Measurements from ENCODE around the gene DNAJC3. TPM values are rescaled to one million over a fixed set of nuclear protein-coding genes. Genes with fewer than 3 reads are reported as not detected.
"Not testable (repeated sequence)": the region's sequence is repeated elsewhere in the genome, so short reads cannot be mapped to it uniquely, and the experiment has no call there.

The DNAJC3 gene
- total RNA-seq, 4 donors from 2014 or later = 27.8 to 40.6 (median 34.6) TPM

DNA sequence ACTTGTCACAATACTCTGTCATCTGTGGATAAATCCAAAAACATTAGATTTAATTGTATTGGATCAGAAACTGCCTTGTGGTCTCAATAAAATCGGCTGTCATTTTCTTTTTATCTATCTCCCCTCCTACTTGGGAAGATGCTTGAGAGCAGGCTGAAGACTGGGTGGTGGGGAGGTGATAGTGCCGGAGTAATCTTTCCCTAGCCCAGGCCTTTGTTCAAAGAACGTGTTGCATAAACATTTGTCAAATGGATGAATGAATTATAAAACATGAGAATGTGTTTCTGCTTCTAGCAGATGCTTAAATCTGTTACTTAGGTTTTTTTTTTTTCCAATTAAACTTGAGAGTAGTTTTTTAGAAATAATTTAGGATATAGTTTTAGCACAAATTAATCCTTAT, 49.9 kb downstream of the DNAJC3 start:
- intact Hi-C loops (cut with DNase I) = no loop called here
- DNase-seq = no peak
- no peak overlapping the region for H3K4me3 ChIP-seq
- peaks cover 0 to 30% (median 4%) of the 10 kb centered on the region in 3 donors for H3K36me3 ChIP-seq
- 69 to 71% methylated on average over 3 of the region's 3 CpGs for WGBS, 2 donors
- no peaks in the 10 kb centered on the region for H3K4me1 ChIP-seq
- no peak for TF ChIP-seq POLR2A (IDR thresholded peaks at IDR 0.05)
- TF ChIP-seq, protein P1, sequence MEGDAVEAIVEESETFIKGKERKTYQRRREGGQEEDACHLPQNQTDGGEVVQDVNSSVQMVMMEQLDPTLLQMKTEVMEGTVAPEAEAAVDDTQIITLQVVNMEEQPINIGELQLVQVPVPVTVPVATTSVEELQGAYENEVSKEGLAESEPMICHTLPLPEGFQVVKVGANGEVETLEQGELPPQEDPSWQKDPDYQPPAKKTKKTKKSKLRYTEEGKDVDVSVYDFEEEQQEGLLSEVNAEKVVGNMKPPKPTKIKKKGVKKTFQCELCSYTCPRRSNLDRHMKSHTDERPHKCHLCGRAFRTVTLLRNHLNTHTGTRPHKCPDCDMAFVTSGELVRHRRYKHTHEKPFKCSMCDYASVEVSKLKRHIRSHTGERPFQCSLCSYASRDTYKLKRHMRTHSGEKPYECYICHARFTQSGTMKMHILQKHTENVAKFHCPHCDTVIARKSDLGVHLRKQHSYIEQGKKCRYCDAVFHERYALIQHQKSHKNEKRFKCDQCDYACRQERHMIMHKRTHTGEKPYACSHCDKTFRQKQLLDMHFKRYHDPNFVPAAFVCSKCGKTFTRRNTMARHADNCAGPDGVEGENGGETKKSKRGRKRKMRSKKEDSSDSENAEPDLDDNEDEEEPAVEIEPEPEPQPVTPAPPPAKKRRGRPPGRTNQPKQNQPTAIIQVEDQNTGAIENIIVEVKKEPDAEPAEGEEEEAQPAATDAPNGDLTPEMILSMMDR (IDR thresholded peaks at IDR 0.05) = no peak
- H3K27ac ChIP-seq = no peak overlapping the region
- no peaks in the 10 kb centered on the region for H3K27me3 ChIP-seq
- H3K9me3 ChIP-seq = no peaks in the 10 kb centered on the region

DNA sequence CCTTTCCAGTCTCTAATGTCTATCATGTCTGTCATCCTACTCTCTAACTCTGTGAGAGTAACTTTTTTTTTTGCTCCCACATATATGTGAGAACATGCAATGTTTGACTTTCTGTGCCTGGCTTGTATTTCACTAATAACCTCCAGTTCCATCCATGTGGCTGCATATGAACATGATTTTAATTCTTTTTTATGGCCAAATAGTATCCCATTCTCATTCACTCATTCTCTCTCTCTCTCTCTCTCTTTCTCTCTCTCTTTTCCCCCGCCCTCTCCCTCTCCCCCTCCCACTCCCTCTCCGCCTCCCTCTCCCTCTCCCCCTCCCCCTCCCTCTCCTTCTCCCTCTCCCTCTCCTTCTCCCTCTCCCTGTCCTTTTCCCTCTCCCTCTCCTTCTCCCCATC, 52.0 kb downstream of the DNAJC3 start:
- WGBS, 2 donors = 80 to 81% methylated on average over 1 to 2 of the region's 2 CpGs
- no peak for DNase-seq
- H3K4me3 ChIP-seq = no peak overlapping the region
- H3K4me1 ChIP-seq = no peaks in the 10 kb centered on the region
- H3K36me3 ChIP-seq = peaks cover 0 to 34% (median 4%) of the 10 kb centered on the region in 3 donors
- H3K27me3 ChIP-seq = no peaks in the 10 kb centered on the region
- TF ChIP-seq POLR2A (IDR thresholded peaks at IDR 0.05) = no peak
- TF ChIP-seq, protein P1 (IDR thresholded peaks at IDR 0.05) = no peak
- H3K27ac ChIP-seq = no peak overlapping the region
- peaks cover 0 to 4% (median under 1%) of the 10 kb centered on the region in 3 donors for H3K9me3 ChIP-seq
- intact Hi-C loops (cut with DNase I) = no loop called here

DNA sequence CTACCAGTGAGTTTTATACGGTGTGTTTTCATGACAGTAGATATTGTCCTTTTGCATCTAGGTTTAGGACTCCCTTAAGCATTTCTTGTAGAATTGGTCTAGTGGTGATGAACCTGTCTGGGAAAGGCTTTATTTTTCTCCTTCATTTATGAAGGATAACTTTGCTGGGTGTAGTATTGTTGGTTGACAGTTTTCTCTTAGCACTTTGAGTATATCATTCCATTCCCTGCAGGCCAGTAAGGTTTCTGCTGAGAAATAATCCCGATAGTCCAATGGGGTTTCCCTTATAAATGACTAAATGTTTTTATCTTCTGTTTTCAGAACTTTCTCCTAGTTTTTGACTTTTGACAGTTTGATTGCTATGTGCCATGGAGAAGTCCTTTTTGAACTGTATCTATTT, 57.2 kb downstream of the DNAJC3 start:
- no peaks in the 10 kb centered on the region for H3K4me1 ChIP-seq
- no peak for DNase-seq
- WGBS, 2 donors = 88 to 95% methylated on average over 2 of the region's 2 CpGs
- H3K27me3 ChIP-seq = no peaks in the 10 kb centered on the region
- no peak overlapping the region for H3K4me3 ChIP-seq
- TF ChIP-seq, protein P1 (IDR thresholded peaks at IDR 0.05) = no peak
- no peak for TF ChIP-seq POLR2A (IDR thresholded peaks at IDR 0.05)
- H3K27ac ChIP-seq = no peak overlapping the region
- peaks cover 0 to 10% (median 7%) of the 10 kb centered on the region in 3 donors for H3K9me3 ChIP-seq
- intact Hi-C loops (cut with DNase I) = no loop called here
- peaks cover 0 to 14% (median 0%) of the 10 kb centered on the region in 3 donors for H3K36me3 ChIP-seq

DNA sequence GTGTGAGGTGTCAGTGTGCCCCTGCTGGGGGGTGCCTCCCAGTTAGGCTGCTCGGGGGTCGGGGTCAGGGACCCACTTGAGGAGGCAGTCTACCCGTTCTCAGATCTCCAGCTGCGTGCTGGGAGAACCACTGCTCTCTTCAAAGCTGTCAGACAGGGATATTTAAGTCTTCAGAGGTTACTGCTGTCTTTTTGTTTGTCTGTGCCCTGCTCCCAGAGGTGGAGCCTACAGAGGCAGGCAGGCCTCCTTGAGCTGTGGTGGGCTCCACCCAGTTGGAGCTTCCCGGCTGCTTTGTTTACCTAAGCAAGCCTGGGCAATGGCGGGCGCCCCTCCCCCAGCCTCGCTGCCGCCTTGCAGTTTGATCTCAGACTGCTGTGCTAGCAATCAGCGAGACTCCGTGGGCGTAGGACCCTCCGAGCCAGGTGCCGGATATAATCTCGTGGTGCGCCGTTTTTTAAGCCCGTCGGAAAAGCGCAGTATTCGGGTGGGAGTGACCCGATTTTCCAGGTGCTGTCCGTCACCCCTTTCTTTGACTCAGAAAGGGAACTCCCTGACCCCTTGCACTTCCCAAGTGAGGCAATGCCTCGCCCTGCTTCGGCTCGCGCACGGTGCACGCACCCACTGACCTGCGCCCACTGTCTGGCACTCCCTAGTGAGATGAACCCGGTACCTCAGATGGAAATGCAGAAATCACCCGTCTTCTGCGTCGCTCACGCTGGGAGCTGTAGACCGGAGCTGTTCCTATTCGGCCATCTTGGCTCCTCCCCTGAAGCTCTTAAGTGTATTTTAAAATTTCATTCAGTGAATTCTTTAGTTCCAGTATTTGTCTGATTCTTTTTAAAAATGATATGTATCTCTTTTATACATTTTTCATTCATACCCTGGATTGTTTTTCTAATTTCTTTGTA, 63.4 kb downstream of the DNAJC3 start:
- H3K36me3 ChIP-seq; H3K4me1 ChIP-seq; H3K9me3 ChIP-seq; H3K27me3 ChIP-seq; DNase-seq; intact Hi-C loops (cut with DNase I); H3K4me3 ChIP-seq; H3K27ac ChIP-seq: not testable (repeated sequence)
- 93 to 95% methylated on average over 6 to 7 of the region's 37 CpGs for WGBS, 2 donors

DNA sequence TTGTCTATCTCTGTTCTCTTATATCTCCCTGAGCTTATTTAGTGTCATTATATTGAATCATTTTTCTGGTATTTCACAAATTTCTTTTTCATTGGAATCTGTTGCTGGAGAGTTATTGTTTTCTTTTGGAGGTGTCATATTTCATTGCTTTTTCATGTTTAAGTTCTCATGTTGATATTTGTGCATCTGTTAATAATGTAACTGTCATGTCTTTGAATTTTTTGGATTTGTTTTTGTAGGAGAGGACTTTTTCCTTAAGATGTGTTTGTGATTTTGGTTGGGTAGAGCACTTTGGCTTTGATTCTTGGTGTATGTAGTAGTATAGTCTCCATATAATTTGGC, 64.0 kb downstream of the DNAJC3 start:
- TF ChIP-seq, protein P1 (IDR thresholded peaks at IDR 0.05) = no peak
- no peak for TF ChIP-seq POLR2A (IDR thresholded peaks at IDR 0.05)
- intact Hi-C loops (cut with DNase I) = no loop called here
- Histone ChIP-seq H3K36me3 (no peaks in the 10 kb centered on the region), H3K4me3 (no peak overlapping the region), H3K9me3 (no peaks in the 10 kb centered on the region), H3K27me3 (no peaks in the 10 kb centered on the region), H3K27ac (no peak overlapping the region), H3K4me1 (peaks cover 0 to 10% (median 0%) of the 10 kb centered on the region in 3 donors)
- DNase-seq = no peak
